Measurements from ENCODE around the gene TRPC4AP. TPM values are rescaled to one million over a fixed set of nuclear protein-coding genes. Genes with fewer than 3 reads are reported as not detected.

The TRPC4AP gene
- total RNA-seq, 1 donor from 2014 or later: 61.9 TPM

- peak in 1 of 2 donors; percentile 52 for DNase-seq (ENCODE audit: extremely low spot score in 2 of 2)
- H3K4me1 ChIP-seq: peaks cover 15% of the 10 kb centered on the region
- intact Hi-C loops (cut with DNase I): no loop called here
- H3K4me3 ChIP-seq: no peak overlapping the region
- no peaks in the 10 kb centered on the region for H3K27me3 ChIP-seq
- H3K36me3 ChIP-seq: peaks cover 0 to 89% of the 10 kb centered on the region in 2 donors
- no peak overlapping the region for H3K27ac ChIP-seq
- H3K9me3 ChIP-seq: no peaks in the 10 kb centered on the region
- TF ChIP-seq POLR2A (IDR thresholded peaks at IDR 0.05): no peak
- TF ChIP-seq CTCF (IDR thresholded peaks at IDR 0.05): no peak
- TF ChIP-seq POLR2AphosphoS5 (IDR thresholded peaks at IDR 0.05; ENCODE audit: insufficient read depth in 1 of 2, low read depth in 1 of 2): no peak
These were observed 82.0 kb downstream of the TRPC4AP start for GRCh38 chr20:35010405-35011192.

GRCh38 chr20:35009665-35010328 lies 82.8 kb downstream of the TRPC4AP start:
- intact Hi-C loops (cut with DNase I): no loop called here
- Histone ChIP-seq H3K27me3 (no peaks in the 10 kb centered on the region), H3K4me3 (no peak overlapping the region), H3K9me3 (no peaks in the 10 kb centered on the region), H3K4me1 (peaks cover 15% of the 10 kb centered on the region), H3K27ac (no peak overlapping the region), H3K36me3 (peaks cover 0 to 89% of the 10 kb centered on the region in 2 donors)
- no peak for DNase-seq (ENCODE audit: extremely low spot score in 2 of 2)
- TF ChIP-seq CTCF (IDR thresholded peaks at IDR 0.05): no peak
- no peak for TF ChIP-seq POLR2AphosphoS5 (IDR thresholded peaks at IDR 0.05; ENCODE audit: insufficient read depth in 1 of 2, low read depth in 1 of 2)
- TF ChIP-seq POLR2A (IDR thresholded peaks at IDR 0.05): no peak

- Histone ChIP-seq H3K36me3 (peaks cover 0 to 89% of the 10 kb centered on the region in 2 donors), H3K4me3 (no peak overlapping the region), H3K9me3 (no peaks in the 10 kb centered on the region), H3K27ac (no peak overlapping the region), H3K27me3 (no peaks in the 10 kb centered on the region), H3K4me1 (peaks cover 15% of the 10 kb centered on the region)
- intact Hi-C loops (cut with DNase I): no loop called here
- DNase-seq (ENCODE audit: extremely low spot score in 2 of 2): no peak
- TF ChIP-seq CTCF (IDR thresholded peaks at IDR 0.05): no peak
These were observed 83.9 kb downstream of the TRPC4AP start for GRCh38 chr20:35008411-35009342.

GRCh38 chr20:35007891-35008290 lies 84.7 kb downstream of the TRPC4AP start:
- Histone ChIP-seq H3K27me3 (no peaks in the 10 kb centered on the region), H3K4me1 (peaks cover 11% of the 10 kb centered on the region), H3K27ac (no peak overlapping the region), H3K4me3 (no peak overlapping the region), H3K36me3 (peaks cover 0 to 89% of the 10 kb centered on the region in 2 donors), H3K9me3 (no peaks in the 10 kb centered on the region)
- no peak for TF ChIP-seq CTCF (IDR thresholded peaks at IDR 0.05)
- no peak for TF ChIP-seq POLR2A (IDR thresholded peaks at IDR 0.05)
- TF ChIP-seq POLR2AphosphoS5 (IDR thresholded peaks at IDR 0.05; ENCODE audit: insufficient read depth in 1 of 2, low read depth in 1 of 2): no peak
- no peak for DNase-seq (ENCODE audit: extremely low spot score in 2 of 2)
- intact Hi-C loops (cut with DNase I): no loop called here
